IPS-NIHi7 (cell line): ENCODE data around the gene KIAA0513.

Source experiments
- DNase-seq: peaks from one replicate; pipeline ENCODE4 v3.0.0; 2012; ENCODE audit warnings: mixed read lengths; ENCODE audit errors: extremely low spot score

KIAA0513 gene

GRCh38 chr16:85134076-85134788, 106.6 kb downstream of the KIAA0513 start:
- no peak for DNase-seq

GRCh38 chr16:85134789-85135142, 107.2 kb downstream of the KIAA0513 start:
- DNase-seq = no peak

- DNase-seq = no peak
These were observed 108.7 kb downstream of the KIAA0513 start for GRCh38 chr16:85136213-85136701.

- DNase-seq = no peak
These were observed 109.2 kb downstream of the KIAA0513 start for GRCh38 chr16:85136702-85137322.

- DNase-seq = no peak
These were observed 109.9 kb downstream of the KIAA0513 start for GRCh38 chr16:85137323-85138072.

- no peak for DNase-seq
These were observed 110.7 kb downstream of the KIAA0513 start for GRCh38 chr16:85138073-85138824.

- no peak for DNase-seq
These were observed 111.4 kb downstream of the KIAA0513 start for GRCh38 chr16:85138825-85139627.

- DNase-seq = no peak
These were observed 112.3 kb downstream of the KIAA0513 start for GRCh38 chr16:85139881-85140339.

GRCh38 chr16:85140455-85141012, 112.9 kb downstream of the KIAA0513 start:
- DNase-seq = no peak

GRCh38 chr16:85141491-85142128, 114.0 kb downstream of the KIAA0513 start:
- DNase-seq = no peak

- no peak for DNase-seq
These were observed 114.5 kb downstream of the KIAA0513 start for GRCh38 chr16:85142129-85142513.

GRCh38 chr16:85142771-85143211, 115.2 kb downstream of the KIAA0513 start:
- no peak for DNase-seq
